NOMO-1 treated with DMSO at 0.1 percent for 48 hours (cell line): Measurements from ENCODE around the gene ITPR1.
A peak's percentile ranks its signal among the peaks of the same experiment; 100 is the strongest.

Experiments
- DNase-seq: peaks from one replicate; lab custom pipeline; 2025; ENCODE audit not compliant: unreplicated experiment; lab: John Stamatoyannopoulos, UW

Gene ITPR1

GRCh38 chr3:4838621-4839022 is 345.5 kb downstream of the ITPR1 start:
- DNase-seq: no peak

- no peak for DNase-seq
These were observed 346.1 kb downstream of the ITPR1 start for GRCh38 chr3:4839278-4839677.

- DNase-seq: no peak
These were observed 348.1 kb downstream of the ITPR1 start for GRCh38 chr3:4841225-4841624.

GRCh38 chr3:4841776-4842440 is 348.8 kb downstream of the ITPR1 start:
- no peak for DNase-seq

- no peak for DNase-seq
These were observed 350.5 kb downstream of the ITPR1 start for GRCh38 chr3:4843619-4844018.

GRCh38 chr3:4845882-4846281 is 352.7 kb downstream of the ITPR1 start:
- no peak for DNase-seq

- no peak for DNase-seq
These were observed 353.4 kb downstream of the ITPR1 start for GRCh38 chr3:4846543-4846942.

- no peak for DNase-seq
These were observed 355.2 kb downstream of the ITPR1 start for GRCh38 chr3:4848176-4848825.

GRCh38 chr3:4849136-4849535 is 356.0 kb downstream of the ITPR1 start:
- no peak for DNase-seq

GRCh38 chr3:4849739-4850138 is 356.6 kb downstream of the ITPR1 start:
- DNase-seq: peak; percentile 42

- DNase-seq: no peak
These were observed 357.2 kb downstream of the ITPR1 start for GRCh38 chr3:4850211-4850927.

- no peak for DNase-seq
These were observed 357.7 kb downstream of the ITPR1 start for GRCh38 chr3:4850928-4851265.

GRCh38 chr3:4852780-4853748 is 359.9 kb downstream of the ITPR1 start:
- DNase-seq: no peak

- no peak for DNase-seq
These were observed 360.6 kb downstream of the ITPR1 start for GRCh38 chr3:4853749-4854140.

- DNase-seq: no peak
These were observed 362.5 kb downstream of the ITPR1 start for GRCh38 chr3:4855676-4856075.

GRCh38 chr3:4856136-4856535 is 363.0 kb downstream of the ITPR1 start:
- no peak for DNase-seq

- DNase-seq: no peak
These were observed 363.4 kb downstream of the ITPR1 start for GRCh38 chr3:4856564-4856963.

- no peak for DNase-seq
These were observed 363.8 kb downstream of the ITPR1 start for GRCh38 chr3:4856986-4857385.

- no peak for DNase-seq
These were observed 366.6 kb downstream of the ITPR1 start for GRCh38 chr3:4859788-4860187.

GRCh38 chr3:4862973-4863372 is 369.8 kb downstream of the ITPR1 start:
- DNase-seq: no peak

- DNase-seq: peak; percentile 89
These were observed 371.4 kb downstream of the ITPR1 start for GRCh38 chr3:4864503-4864902.
